Endothelial cell (in vitro differentiated cells): ENCODE measurements around the gene CDS2. TPM values are rescaled to one million over a fixed set of nuclear protein-coding genes. Genes with fewer than 3 reads are reported as not detected.

Source experiments
- DNase-seq: peaks from one replicate; pipeline ENCODE4 v3.0.0; 2021; ENCODE audit warnings: low spot score
- H3K27ac Mint-ChIP-seq: one replicate; pipeline ENCODE4 v1.8.0; 2021; ENCODE audit warnings: mixed read lengths, inconsistent platforms; ENCODE audit not compliant: unreplicated experiment
- H3K27me3 Mint-ChIP-seq: one replicate; pipeline ENCODE4 v1.8.0; 2021; ENCODE audit warnings: mild to moderate bottlenecking, moderate library complexity, mixed read lengths, inconsistent platforms; ENCODE audit not compliant: unreplicated experiment
- H3K36me3 Mint-ChIP-seq: one replicate; pipeline ENCODE4 v1.8.0; 2021; ENCODE audit warnings: mild to moderate bottlenecking, low read depth, mixed read lengths, inconsistent platforms; ENCODE audit not compliant: unreplicated experiment
- H3K4me1 Mint-ChIP-seq: one replicate; pipeline ENCODE4 v1.8.0; 2021; ENCODE audit warnings: mild to moderate bottlenecking, mixed read lengths, inconsistent platforms; ENCODE audit not compliant: unreplicated experiment
- H3K4me3 Mint-ChIP-seq: one replicate; pipeline ENCODE4 v1.8.0; 2021; ENCODE audit warnings: mild to moderate bottlenecking, mixed read lengths, inconsistent platforms; ENCODE audit not compliant: unreplicated experiment
- H3K9me3 Mint-ChIP-seq: one replicate; pipeline ENCODE4 v1.8.0; 2021; ENCODE audit warnings: mixed read lengths, inconsistent platforms; ENCODE audit not compliant: unreplicated experiment
- total RNA-seq: library from RNA; stranded (reverse); fragmentation: NEBNext Ultra II Directional; extraction: Animal tissue kit (Norgen Biotek cat#: 25700); gene quantifications from one replicate; pipeline ENCODE4 v1.2.1, GENCODE V29; 2021; ENCODE audit not compliant: unreplicated experiment
- TF ChIP-seq, protein P1 (sequence below): fragments of 200-600 bp; sonication (generic); IDR thresholded peaks from one replicate; pipeline ENCODE4 v1.5.0; 2021; ENCODE audit warnings: antibody characterized with exemption; ENCODE audit not compliant: unreplicated experiment

CDS2 gene
- total RNA-seq, 1 donor from 2014 or later: 130 TPM

DNA sequence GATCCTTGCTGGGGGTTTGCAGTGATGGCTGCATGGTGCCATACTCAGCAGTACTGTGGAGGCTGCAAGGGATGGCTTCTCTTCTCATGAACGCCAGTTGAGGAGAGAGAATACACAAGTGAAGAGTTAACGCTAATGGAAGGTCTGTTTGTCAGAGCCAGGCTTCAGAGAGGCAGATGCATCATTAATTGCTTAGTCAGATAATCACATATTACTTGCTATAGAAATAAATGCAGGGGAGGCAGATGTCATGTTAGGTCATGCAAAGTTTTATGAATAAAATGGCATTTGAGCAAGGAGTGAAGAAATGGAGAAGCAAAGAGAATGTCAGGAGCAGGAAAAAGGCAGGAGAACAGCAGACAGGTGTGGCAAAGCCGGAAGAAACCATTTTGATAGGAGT lies 51.2 kb downstream of the CDS2 start:
- H3K27ac Mint-ChIP-seq: peak overlapping the region; percentile 76
- no peaks in the 10 kb centered on the region for H3K9me3 Mint-ChIP-seq
- no peak for DNase-seq
- H3K36me3 Mint-ChIP-seq: peaks cover 32% of the 10 kb centered on the region
- TF ChIP-seq, protein P1, sequence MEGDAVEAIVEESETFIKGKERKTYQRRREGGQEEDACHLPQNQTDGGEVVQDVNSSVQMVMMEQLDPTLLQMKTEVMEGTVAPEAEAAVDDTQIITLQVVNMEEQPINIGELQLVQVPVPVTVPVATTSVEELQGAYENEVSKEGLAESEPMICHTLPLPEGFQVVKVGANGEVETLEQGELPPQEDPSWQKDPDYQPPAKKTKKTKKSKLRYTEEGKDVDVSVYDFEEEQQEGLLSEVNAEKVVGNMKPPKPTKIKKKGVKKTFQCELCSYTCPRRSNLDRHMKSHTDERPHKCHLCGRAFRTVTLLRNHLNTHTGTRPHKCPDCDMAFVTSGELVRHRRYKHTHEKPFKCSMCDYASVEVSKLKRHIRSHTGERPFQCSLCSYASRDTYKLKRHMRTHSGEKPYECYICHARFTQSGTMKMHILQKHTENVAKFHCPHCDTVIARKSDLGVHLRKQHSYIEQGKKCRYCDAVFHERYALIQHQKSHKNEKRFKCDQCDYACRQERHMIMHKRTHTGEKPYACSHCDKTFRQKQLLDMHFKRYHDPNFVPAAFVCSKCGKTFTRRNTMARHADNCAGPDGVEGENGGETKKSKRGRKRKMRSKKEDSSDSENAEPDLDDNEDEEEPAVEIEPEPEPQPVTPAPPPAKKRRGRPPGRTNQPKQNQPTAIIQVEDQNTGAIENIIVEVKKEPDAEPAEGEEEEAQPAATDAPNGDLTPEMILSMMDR: no peak
- peaks cover 69% of the 10 kb centered on the region for H3K4me1 Mint-ChIP-seq
- peak overlapping the region; percentile 38 for H3K4me3 Mint-ChIP-seq
- H3K27me3 Mint-ChIP-seq: peaks cover 7% of the 10 kb centered on the region

- peaks cover 4% of the 10 kb centered on the region for H3K27me3 Mint-ChIP-seq
- H3K4me1 Mint-ChIP-seq: peaks cover 50% of the 10 kb centered on the region
- no peak overlapping the region for H3K4me3 Mint-ChIP-seq
- peak overlapping the region; percentile 19 for H3K27ac Mint-ChIP-seq
- no peak for DNase-seq
- no peaks in the 10 kb centered on the region for H3K9me3 Mint-ChIP-seq
- TF ChIP-seq, protein P1: no peak
- peaks cover 44% of the 10 kb centered on the region for H3K36me3 Mint-ChIP-seq
Measured at GRCh38 chr20:5180421-5180820, 53.6 kb downstream of the CDS2 start.

DNA sequence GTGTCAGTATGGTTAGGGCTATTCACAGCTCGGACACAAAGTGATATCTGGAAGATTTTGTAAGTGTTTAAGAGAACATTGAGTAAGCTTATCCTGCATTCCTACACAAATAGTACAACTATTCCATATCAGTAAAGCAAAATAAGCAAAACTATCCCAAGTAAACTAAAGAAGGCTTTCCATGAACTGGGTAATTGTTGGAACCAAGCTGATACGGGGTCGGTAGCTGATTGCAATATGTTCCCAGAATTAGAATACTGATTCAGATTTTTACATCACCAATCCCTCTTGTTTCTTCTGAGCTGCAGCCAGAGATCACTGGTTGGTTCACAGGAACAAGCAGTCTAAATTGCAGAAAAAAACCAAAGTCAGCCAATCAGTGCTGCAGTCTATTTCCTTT lies 54.1 kb downstream of the CDS2 start:
- Mint-ChIP-seq H3K27ac (peak overlapping the region; percentile 25), H3K9me3 (no peaks in the 10 kb centered on the region)
- no peak for DNase-seq

DNA sequence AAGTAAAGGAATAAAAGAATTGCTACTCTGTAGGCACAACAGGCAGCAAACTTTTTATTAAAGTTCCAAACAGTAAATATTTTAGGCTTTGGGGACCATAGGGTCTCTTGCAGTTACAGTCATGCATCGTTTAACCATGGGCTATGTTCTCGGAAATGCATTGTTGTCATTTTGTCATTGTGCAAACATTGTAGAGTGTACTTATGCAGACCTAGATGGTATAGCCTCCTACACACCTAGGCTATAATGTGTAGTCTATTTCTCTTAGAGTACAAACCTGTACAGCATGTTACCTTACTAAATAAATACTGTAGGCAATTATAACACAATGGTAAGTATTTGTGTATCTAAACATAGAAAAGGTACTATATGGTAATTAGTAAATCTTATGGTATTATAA lies 54.7 kb downstream of the CDS2 start:
- no peak for DNase-seq
- Mint-ChIP-seq H3K27ac (peak overlapping the region; percentile 25), H3K4me3 (no peak overlapping the region), H3K4me1 (peaks cover 41% of the 10 kb centered on the region), H3K9me3 (no peaks in the 10 kb centered on the region), H3K27me3 (peaks cover 7% of the 10 kb centered on the region), H3K36me3 (peaks cover 51% of the 10 kb centered on the region)
- TF ChIP-seq, protein P1: no peak

More for the DNA sequence above, 54.1 kb downstream of the CDS2 start:
- Mint-ChIP-seq H3K4me3 (no peak overlapping the region), H3K36me3 (peaks cover 49% of the 10 kb centered on the region), H3K27me3 (peaks cover 4% of the 10 kb centered on the region), H3K4me1 (peaks cover 46% of the 10 kb centered on the region)
- TF ChIP-seq, protein P1: no peak

DNA sequence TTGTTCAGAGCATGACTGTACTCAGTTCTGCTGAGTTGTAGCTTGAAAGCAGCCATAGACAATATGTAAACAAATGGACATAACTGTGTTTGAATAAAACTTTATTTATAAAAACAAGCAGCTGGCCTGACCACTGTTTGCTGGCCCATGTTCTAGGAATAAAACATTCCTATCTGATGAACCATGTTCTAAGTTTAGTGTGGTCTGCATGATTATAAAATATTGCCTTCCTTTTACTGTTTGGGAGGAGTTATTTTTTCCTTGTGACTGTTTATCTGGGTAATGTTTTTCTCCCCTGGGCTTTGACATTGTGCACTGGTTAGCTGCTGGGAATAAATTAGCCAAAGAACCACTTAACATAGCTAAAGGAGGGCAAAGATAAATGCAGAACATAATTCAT lies 55.1 kb downstream of the CDS2 start:
- Mint-ChIP-seq H3K36me3 (peaks cover 50% of the 10 kb centered on the region), H3K4me1 (peaks cover 36% of the 10 kb centered on the region), H3K9me3 (no peaks in the 10 kb centered on the region), H3K4me3 (peak overlapping the region; percentile 27), H3K27ac (no peak overlapping the region), H3K27me3 (peaks cover 4% of the 10 kb centered on the region)
- no peak for DNase-seq
- TF ChIP-seq, protein P1: no peak
